Activated CD4-positive, alpha-beta T cell treated with anti-CD3 and anti-CD28 coated beads, Interleukin-2, amount 10 ng/mL, durations not matched to agents 24 days and 14 days (primary cell): ENCODE data around the gene EPM2AIP1. TPM values are rescaled to one million over a fixed set of nuclear protein-coding genes. Genes with fewer than 3 reads are reported as not detected.
A peak's percentile ranks its signal among the peaks of the same experiment; 100 is the strongest.
"Not testable (repeated sequence)": the region's sequence is repeated elsewhere in the genome, so short reads cannot be mapped to it uniquely, and the experiment has no call there.

ENCODE experiments used
- DNase-seq: peaks from one replicate; pipeline ENCODE4 v3.0.0; 2022
- H3K27ac Mint-ChIP-seq: one replicate; pipeline ENCODE4 v1.8.0; 2022; ENCODE audit warnings: mild to moderate bottlenecking, mixed read lengths
- H3K27me3 Mint-ChIP-seq: one replicate; pipeline ENCODE4 v1.8.0; 2022; ENCODE audit warnings: mixed read lengths
- H3K36me3 Mint-ChIP-seq: one replicate; pipeline ENCODE4 v1.8.0; 2022; ENCODE audit warnings: low read depth, mild to moderate bottlenecking, mixed read lengths
- H3K4me1 Mint-ChIP-seq: one replicate; pipeline ENCODE4 v1.8.0; 2021; ENCODE audit warnings: mixed read lengths
- H3K4me3 Mint-ChIP-seq: one replicate; pipeline ENCODE4 v1.8.0; 2022; ENCODE audit warnings: mild to moderate bottlenecking, moderate library complexity, mixed read lengths
- H3K9me3 Mint-ChIP-seq: one replicate; pipeline ENCODE4 v1.8.0; 2021; ENCODE audit warnings: mixed read lengths
- intact Hi-C: fragments of 100-400 bp; cut with micrococcal nuclease; formaldehyde crosslinking; loops from one replicate; pipeline ENCODE4 v1.15.1; 2023
- total RNA-seq: library from RNA; stranded (reverse); gene quantifications from 2 replicates; pipeline ENCODE4 v1.2.3, GENCODE V29; 2022

Gene EPM2AIP1
- total RNA-seq, 1 donor from 2014 or later = 15.8 TPM

DNA sequence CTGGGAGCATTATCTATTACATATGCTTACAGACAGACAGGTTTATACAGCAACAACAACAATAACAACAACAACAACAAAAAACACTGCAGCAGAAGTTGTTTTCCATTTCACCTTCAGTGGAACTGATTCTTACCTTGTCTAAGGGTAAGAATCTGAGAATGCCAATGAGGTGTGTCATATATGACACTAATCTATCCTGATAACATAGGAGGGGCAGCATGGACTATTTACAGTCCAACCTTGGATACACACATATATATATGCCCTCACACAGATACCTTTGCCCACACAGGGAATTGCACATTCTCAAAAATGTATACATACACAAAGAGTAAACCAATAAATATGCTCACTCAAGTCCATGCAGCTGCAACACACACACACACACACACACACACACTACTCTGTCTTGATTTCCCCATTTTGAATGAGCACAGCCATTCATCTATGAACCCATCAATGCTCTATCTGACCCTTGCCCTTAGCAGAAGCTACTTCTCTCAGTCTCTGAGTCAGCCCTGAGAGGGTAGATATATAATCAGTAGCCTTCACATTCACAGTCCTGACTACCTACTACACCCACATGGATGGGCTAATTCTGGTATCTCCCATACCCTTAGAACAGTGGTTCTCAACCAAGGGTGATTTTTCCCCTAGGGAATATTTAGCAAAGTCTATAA is 38.3 kb downstream of the EPM2AIP1 start:
- Mint-ChIP-seq H3K4me1 (peaks cover 7% of the 10 kb centered on the region), H3K36me3 (no peaks in the 10 kb centered on the region), H3K4me3 (no peak overlapping the region), H3K27me3 (peaks cover 11% of the 10 kb centered on the region), H3K27ac (no peak overlapping the region), H3K9me3 (no peaks in the 10 kb centered on the region)
- intact Hi-C loops = no loop called here
- DNase-seq = no peak

DNA sequence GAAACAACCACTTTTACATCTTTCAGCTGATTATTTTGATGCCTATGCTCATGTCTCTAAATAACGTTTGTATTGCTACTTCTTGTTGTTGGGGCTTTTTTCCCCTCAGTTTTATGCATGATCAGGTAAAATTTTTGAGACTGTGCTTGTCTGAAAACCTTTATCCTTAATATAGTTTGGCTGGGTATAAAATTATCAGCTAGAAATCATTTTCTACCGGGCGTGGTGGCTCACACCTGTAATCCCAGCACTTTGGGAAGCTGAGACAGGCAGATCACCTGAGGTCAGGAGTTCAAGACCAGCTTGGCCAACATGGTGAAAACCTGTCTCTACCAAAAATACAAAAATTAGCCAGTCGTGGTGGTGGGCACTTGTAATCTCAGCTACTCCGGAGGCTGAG is 45.1 kb downstream of the EPM2AIP1 start:
- H3K4me3 Mint-ChIP-seq, intact Hi-C loops, DNase-seq, H3K27ac Mint-ChIP-seq, H3K4me1 Mint-ChIP-seq: not testable (repeated sequence)
- Mint-ChIP-seq H3K36me3 (peaks cover 11% of the 10 kb centered on the region), H3K27me3 (peaks cover 18% of the 10 kb centered on the region), H3K9me3 (peaks cover 17% of the 10 kb centered on the region)

DNA sequence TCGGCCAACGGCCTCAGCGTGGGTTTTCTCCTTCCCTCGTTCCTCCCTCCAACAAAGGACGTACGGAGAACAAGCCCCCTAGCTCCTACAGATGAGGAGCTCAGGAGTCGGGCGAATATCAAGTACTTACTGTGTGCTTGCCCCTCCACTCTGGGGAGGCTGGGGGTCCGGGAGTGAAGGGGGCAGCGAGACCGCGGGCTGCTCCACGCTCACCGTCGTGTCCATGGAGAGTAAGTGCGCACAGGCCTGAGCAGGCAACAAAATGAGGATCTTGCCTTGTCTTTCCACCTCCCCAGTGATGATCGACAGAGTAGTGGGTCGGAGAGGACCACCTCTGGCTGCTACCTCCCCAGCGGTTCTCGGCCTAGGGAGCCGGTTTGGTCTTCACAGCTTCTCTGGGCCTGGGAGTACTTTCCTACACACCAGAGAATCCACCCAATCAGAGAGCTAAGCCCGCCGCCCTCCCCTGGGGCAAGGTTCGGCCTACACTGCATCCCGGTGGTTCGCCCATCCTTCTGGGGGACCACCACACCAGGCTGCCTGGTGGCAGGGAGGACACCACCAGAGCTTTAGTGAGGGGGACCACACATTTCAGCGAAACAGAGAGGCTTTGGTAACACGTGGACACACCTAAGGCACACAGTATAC is 47.5 kb downstream of the EPM2AIP1 start:
- H3K36me3 Mint-ChIP-seq = peaks cover 11% of the 10 kb centered on the region
- peak overlapping the region; percentile 77 for H3K4me3 Mint-ChIP-seq
- DNase-seq = no peak
- H3K27me3 Mint-ChIP-seq = peaks cover 17% of the 10 kb centered on the region
- H3K9me3 Mint-ChIP-seq = peaks cover 17% of the 10 kb centered on the region
- intact Hi-C loops = loop anchor here (1.0 to 2.0 kb wide), 3 partner anchors 13 to 69 kb away; no protein-coding TSS in a partner anchor
- peaks cover 12% of the 10 kb centered on the region for H3K4me1 Mint-ChIP-seq
- no peak overlapping the region for H3K27ac Mint-ChIP-seq

DNA sequence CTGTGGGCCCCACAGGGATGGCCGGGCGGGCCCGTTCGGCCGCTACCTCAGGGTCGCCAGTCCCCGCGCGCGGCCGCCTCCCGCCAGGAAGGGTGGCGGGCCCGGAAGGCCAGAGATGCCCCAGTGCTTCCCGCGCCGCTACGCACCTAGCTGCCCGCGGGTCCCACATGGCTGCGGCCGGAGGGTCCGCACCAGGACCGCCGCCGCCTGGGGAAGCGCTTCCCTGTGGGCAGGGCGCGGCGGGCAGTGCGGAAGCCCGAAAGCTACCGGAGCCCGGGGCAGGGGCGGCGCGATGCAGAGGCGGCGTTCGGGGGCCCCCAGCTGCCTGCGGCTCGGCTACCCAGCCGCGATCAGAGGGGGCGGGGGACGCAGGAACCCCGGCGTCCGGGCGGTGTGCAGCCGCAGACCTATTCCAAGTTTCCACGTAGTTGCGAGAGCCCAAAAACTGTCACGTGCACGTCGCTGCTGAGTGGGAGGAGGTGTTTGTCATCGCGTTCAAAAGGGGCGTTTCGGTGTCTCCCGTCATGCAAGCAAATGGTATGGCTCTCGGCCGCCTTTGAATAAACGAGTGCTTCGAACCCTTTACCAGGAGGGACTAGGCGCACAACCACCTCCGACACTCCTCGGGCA is 48.2 kb downstream of the EPM2AIP1 start, which contains the start of gene TRANK1:
Gene TRANK1, minus strand, starts transcription at position 414 of the 630 bp plus-strand sequence. Its CDS starts 245 bp downstream, at position 169.
- H3K27ac Mint-ChIP-seq = no peak within 1 kb of the TSS
- H3K27me3 Mint-ChIP-seq = peaks cover 18% of the 10 kb centered on the region
- H3K4me1 Mint-ChIP-seq = peaks cover 12% of the 10 kb centered on the region
- H3K4me3 Mint-ChIP-seq = peak within 1 kb of the TSS; percentile 77
- DNase-seq = peak; percentile 90
- H3K9me3 Mint-ChIP-seq = peaks cover 17% of the 10 kb centered on the region
- intact Hi-C loops = loop anchor here (1.0 to 2.0 kb wide), 4 partner anchors 14 to 68 kb away; no protein-coding TSS in a partner anchor
- peaks cover 11% of the 10 kb centered on the region for H3K36me3 Mint-ChIP-seq

DNA sequence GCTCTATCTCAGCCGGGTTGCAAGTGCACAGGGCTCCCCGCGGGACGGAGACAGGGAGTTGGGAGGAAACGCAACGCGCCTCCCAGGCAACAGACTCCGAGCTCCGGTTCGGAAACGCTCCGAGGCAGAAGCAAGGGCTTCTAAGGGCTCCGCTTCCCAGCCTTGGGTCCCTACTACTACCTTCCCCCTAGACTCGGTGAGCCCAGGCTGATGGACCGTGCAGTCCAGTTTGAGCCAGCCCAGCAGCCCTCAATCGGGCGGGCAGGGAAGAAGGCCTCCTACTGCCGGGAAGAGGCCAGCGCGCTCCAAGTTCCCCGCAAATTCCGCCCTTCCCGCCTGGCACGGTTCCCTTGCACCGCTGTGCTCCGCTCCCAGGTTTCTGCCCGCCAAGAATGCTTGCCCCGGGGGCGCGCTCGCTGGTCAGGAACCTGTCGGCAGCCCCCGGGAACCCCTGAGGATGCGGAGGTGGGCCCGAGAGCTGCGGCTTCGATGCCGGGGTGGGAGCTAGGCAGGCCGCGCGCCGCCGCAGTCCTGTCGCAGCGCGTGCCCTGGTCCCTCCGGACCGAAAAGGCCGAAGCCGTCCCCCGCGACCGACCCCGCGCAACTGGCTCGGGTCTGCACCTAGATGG is 48.8 kb downstream of the EPM2AIP1 start:
- H3K36me3 Mint-ChIP-seq = peaks cover 9% of the 10 kb centered on the region
- H3K4me3 Mint-ChIP-seq = peak overlapping the region; percentile 76
- H3K27ac Mint-ChIP-seq = no peak overlapping the region

DNA sequence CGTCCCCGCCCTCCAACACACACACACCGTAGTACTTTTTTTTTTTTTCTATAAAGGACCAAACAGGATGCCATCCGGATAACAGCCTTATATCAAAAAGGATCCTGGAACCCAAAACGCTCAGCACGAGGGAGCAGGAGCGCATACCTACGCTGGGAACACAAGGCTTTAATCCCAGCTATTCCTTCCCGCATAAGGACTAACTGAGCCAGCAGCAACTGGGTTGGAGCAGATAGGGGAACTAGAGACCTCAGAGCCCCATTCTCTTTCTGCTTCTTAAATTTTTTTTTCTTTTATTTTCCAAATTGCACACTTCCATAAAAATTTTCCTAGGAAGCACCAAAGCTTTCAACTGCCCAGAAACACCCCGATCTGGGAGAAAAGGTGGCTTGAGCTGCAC is 49.3 kb downstream of the EPM2AIP1 start:
- DNase-seq = no peak
- Mint-ChIP-seq H3K27ac (no peak overlapping the region), H3K9me3 (peaks cover 15% of the 10 kb centered on the region), H3K36me3 (peaks cover 9% of the 10 kb centered on the region), H3K4me3 (peak overlapping the region; percentile 76), H3K4me1 (peaks cover 12% of the 10 kb centered on the region), H3K27me3 (peaks cover 13% of the 10 kb centered on the region)
- intact Hi-C loops = no loop called here

More for the DNA sequence above, 48.8 kb downstream of the EPM2AIP1 start:
- intact Hi-C loops = loop anchor here (1.0 to 2.0 kb wide), 3 partner anchors 31 to 67 kb away; no protein-coding TSS in a partner anchor
- peak; percentile 75 for DNase-seq
- Mint-ChIP-seq H3K9me3 (peaks cover 17% of the 10 kb centered on the region), H3K27me3 (peaks cover 14% of the 10 kb centered on the region), H3K4me1 (peaks cover 12% of the 10 kb centered on the region)

DNA sequence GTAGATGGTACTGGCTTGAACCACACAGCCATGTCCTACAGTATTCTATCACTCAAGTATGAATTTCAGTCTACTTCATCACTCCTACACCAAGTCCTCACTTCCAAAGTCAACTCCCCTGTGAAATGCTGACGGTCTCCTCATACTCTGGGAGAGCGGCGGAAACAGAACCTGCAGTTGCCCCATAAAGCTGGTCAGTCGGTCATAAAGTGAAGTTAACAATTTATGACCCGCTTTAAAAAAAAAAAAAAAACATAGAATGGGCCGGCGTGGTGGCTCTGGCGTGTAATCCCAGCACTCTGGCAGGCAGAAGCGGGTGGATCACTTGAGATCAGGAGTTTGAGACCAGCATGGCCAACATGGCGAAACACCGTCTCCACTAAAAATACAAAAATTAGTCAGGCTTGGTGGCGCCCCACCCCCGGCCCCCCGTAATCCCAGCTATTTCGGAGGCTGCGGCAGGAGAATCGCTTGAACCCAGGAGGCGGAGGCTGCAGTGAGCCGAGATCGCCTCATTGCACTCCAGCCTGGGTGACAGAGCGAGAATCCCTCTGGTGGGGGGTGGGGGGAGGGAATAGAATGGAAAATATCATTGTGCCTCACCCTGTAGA is 50.2 kb downstream of the EPM2AIP1 start:
- peaks cover 5% of the 10 kb centered on the region for H3K36me3 Mint-ChIP-seq
- peaks cover 10% of the 10 kb centered on the region for H3K9me3 Mint-ChIP-seq
- H3K4me1 Mint-ChIP-seq = peaks cover 12% of the 10 kb centered on the region
- peaks cover 13% of the 10 kb centered on the region for H3K27me3 Mint-ChIP-seq
- no peak overlapping the region for H3K27ac Mint-ChIP-seq
- DNase-seq = no peak
- no peak overlapping the region for H3K4me3 Mint-ChIP-seq
- intact Hi-C loops = no loop called here

DNA sequence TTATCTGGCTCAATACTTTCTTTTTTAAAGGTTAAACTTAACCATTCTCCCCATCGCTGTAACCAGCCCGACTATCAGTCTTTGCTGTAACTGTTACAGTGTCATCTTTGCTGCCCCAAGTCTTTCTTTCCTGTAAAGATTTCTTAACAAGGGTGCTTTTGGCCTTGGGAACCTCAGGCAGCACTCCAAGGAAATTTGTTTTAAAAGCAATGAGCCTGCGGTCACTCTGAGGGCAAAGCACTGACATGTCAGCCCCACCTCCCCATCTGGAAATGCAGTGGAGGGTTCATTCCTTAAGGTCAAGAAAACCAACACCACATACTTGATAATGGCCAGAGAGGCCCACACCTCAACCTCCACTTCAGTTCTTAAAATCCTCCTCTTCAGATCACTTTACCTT is 51.3 kb downstream of the EPM2AIP1 start:
- peaks cover 4% of the 10 kb centered on the region for H3K9me3 Mint-ChIP-seq
- H3K36me3 Mint-ChIP-seq = peaks cover under 1% of the 10 kb centered on the region
- no peak overlapping the region for H3K27ac Mint-ChIP-seq
- H3K27me3 Mint-ChIP-seq = peaks cover 13% of the 10 kb centered on the region
- peaks cover 12% of the 10 kb centered on the region for H3K4me1 Mint-ChIP-seq
- no peak overlapping the region for H3K4me3 Mint-ChIP-seq
- intact Hi-C loops = no loop called here
- no peak for DNase-seq

DNA sequence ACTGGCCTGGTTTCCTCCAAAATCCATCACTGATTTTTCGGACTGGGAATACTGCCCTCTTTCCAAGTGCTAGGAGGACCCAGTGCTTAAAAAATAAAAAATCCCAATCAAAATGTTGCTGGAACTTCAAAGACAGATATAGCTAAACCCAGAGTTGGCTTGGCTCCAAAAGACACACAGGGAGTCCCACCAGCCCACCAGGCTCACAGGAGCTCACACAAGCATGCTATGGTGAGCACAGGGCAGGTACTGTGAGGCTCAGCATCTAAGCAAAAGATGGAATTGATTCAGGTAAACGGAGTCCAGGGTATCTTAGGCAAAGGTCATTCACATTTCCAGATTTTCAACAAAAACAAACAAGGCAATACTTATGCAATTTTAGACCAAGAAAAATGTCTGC is 51.8 kb downstream of the EPM2AIP1 start:
- no peak for DNase-seq
- intact Hi-C loops = no loop called here
- peaks cover 3% of the 10 kb centered on the region for H3K9me3 Mint-ChIP-seq
- H3K4me1 Mint-ChIP-seq = peaks cover 12% of the 10 kb centered on the region
- no peak overlapping the region for H3K4me3 Mint-ChIP-seq
- no peak overlapping the region for H3K27ac Mint-ChIP-seq
- no peaks in the 10 kb centered on the region for H3K36me3 Mint-ChIP-seq
- peaks cover 13% of the 10 kb centered on the region for H3K27me3 Mint-ChIP-seq

DNA sequence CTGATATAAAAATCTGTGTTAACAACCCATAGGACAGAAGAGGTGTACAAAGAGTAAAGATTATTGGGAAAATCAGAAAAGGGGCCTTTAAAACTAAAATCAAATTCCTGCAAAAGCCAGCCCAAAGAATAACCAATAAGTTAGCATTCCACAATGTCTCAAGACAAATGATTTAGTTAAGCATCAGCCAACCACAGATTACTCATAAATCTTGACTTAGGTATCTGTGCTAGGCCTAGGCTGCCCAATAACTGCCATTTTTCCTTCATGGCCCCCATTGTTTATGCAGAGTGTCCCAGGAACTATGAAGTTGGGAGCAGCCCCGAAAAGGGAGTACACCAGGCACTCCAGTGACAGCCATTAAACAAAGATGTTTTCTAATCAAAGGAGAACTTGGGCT is 55.4 kb downstream of the EPM2AIP1 start:
- intact Hi-C loops = no loop called here
- peaks cover 6% of the 10 kb centered on the region for H3K27me3 Mint-ChIP-seq
- no peaks in the 10 kb centered on the region for H3K9me3 Mint-ChIP-seq
- H3K4me1 Mint-ChIP-seq = peaks cover 3% of the 10 kb centered on the region
- no peak overlapping the region for H3K4me3 Mint-ChIP-seq
- no peak for DNase-seq
- no peak overlapping the region for H3K27ac Mint-ChIP-seq
- no peaks in the 10 kb centered on the region for H3K36me3 Mint-ChIP-seq

Other genes starting within 250 kb of the EPM2AIP1 start
- not detected in 2 replicates for gene DCLK3, start 228.6 kb downstream of the EPM2AIP1 start, total RNA-seq
- 2.1 and 2.3 TPM in 2 replicates for gene TRANK1, start 48.1 kb downstream of the EPM2AIP1 start, total RNA-seq
- gene MLH1, start 387 bp upstream of the EPM2AIP1 start, total RNA-seq = 69.5 and 71.0 TPM in 2 replicates
- gene LRRFIP2, start 181.5 kb upstream of the EPM2AIP1 start, total RNA-seq = 22.5 and 23.3 TPM in 2 replicates